ENCODE data around the gene DGKD.
A peak's percentile ranks its signal among the peaks of the same experiment; 100 is the strongest.
"Not testable (repeated sequence)": the region's sequence is repeated elsewhere in the genome, so short reads cannot be mapped to it uniquely, and the experiment has no call there.

The DGKD gene

DNA sequence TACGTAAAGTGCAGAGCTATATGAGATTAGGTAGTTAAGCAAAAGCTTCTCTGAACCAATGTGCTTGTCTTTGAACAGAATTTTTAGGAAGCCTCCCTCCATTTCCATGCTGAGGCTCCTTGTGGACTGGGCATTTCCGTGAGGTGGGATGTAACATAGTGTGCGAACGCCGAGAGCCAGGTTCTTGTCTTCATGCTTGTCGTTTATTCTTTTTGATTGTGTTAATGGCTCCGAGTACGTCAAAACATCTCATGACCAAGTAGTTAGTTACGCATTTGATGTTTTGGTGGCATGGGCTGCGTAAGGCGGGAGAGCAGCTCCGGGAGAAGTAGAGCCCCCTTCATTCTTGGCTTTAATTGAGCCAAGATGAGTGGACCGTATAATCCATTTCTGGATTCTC lies 32.9 kb downstream of the DGKD start:
- no peak for DNase-seq

GRCh38 chr2:233387667-233388528 lies 33.6 kb downstream of the DGKD start:
- no peak for DNase-seq

DNA sequence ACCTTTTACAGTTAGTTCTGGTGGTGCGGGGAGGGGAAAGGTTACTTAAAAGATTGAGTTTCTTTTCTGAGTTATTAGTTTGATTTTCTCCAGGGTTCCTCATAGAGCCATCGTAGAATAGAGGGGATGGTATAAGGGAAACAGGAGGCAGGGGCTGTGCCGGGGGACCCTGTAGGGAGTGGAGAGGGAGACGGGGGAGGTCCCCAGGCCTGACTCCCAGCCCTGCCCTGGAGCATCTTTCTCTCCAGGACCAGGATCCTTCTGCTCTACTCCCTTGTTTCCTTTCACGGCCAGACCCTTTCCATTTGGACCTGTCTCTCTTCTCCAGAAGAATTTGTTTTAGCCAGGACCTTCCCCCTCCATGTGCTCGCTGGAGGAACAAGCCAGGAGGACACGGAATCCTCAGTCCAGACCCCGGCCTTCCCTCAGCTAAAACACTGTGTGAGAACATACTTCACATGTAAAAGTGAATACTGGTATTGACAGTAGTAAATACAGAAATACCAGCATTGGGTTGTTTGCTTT lies 35.4 kb downstream of the DGKD start:
- no peak for DNase-seq

DNA sequence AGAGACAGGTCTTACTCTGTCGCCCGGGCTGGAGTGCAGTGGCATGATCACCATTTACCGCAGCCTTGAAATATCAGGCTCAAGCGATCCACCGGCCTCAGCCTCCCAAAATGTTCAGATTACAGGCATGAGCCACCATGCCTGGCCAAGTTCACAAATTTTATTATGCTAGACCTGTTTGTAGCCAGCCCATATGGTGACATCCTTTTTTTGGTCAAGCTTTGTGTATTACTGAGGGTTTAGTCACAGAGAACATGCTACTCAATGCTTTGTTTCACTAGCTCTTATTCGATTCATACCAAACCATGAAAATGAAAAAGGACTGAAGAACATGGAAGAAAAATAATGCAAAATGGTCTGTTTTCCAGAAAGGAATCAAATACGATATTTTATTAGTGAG lies 41.4 kb downstream of the DGKD start:
- DNase-seq: no peak

- DNase-seq: not testable (repeated sequence)
These were observed 42.7 kb downstream of the DGKD start for GRCh38 chr2:233396726-233397665.

GRCh38 chr2:233399306-233400225 lies 45.3 kb downstream of the DGKD start:
- no peak for DNase-seq

GRCh38 chr2:233400341-233400740 lies 46.0 kb downstream of the DGKD start:
- no peak for DNase-seq

GRCh38 chr2:233400961-233401360 lies 46.7 kb downstream of the DGKD start:
- no peak for DNase-seq

DNA sequence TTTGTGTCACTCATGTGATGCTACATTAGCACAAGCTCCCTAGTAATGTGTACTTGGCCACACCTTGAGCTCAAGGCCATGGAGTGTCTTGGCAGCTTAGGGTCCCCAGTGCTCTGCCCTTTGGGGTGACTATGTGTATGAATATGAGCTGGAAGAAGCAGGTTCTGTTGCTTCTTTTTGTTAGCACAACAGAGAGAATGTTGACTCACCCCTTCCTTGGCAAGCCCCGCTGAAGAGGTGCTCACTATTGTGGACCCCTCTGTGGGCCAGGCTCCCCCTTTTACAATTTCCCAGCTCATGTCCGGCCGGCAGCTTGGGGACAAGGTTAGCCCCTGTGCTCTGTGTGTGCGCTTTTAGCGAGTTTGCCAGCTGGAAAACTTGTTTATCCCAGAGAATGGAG lies 48.1 kb downstream of the DGKD start:
- DNase-seq: no peak

DNA sequence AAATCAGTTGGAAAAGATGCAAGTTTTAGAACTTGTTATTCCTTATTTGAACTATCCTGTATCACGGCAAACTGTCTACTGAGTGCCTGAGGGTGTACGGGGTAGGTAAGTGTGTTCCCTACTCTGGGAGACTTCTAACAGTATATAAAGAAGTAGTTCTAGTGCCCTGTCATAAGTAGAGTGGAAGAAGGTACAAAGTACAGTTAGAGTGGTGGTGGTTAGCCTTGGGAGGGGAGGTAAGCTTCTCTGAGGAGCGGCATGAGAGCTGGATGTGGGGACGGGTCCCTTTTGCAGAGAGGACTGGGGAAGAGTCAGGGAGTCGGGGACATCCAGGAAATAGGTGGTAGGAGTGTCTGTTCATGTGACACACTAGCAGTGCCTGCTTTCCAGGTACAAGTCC lies 48.5 kb downstream of the DGKD start:
- DNase-seq: no peak

DNA sequence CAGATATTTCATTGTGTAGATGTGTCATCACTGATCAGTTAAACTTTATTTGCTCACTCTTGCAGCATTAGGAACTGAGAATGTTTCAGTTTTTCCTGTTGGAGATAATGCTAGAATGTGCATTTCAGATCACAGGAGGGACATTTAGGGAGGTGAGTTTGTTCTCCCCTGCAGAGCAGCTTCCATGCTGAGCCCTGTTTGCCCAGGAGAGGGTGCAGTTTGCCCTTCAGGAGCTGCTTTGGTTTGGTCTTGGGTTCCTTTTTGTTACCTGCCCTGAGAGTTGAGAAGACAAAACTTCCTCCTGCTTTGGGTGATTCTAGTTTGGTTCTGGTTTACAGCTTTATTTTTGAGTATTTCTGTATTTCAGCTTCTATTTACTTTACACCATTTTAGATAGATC lies 49.9 kb downstream of the DGKD start:
- peak; percentile 44 for DNase-seq

- no peak for DNase-seq
These were observed 52.6 kb downstream of the DGKD start for GRCh38 chr2:233406865-233407264.

DNA sequence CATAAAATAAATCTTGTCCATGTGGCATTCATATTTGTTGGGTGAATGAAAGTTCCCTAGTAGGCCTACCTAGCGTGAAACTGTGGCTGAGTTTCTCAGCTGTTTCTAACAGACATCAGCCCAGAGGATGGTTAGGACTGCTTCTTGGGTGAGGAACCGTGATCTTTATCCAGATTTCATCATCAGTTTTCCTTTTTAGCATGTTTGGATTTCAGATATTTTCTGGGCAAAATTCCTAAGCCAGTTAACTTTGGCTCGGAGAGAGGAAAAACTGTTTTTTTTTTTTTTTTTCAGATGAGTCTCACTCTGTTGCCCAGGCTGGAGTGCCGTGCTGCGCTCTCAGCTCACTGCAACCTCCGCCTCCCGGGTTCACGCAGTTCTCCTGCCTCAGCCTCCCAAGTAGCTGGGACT lies 53.5 kb downstream of the DGKD start:
- no peak for DNase-seq

GRCh38 chr2:233408366-233409285 lies 54.3 kb downstream of the DGKD start:
- DNase-seq: peak; percentile 37

GRCh38 chr2:233409286-233409991 lies 55.1 kb downstream of the DGKD start:
- DNase-seq: no peak

DNA sequence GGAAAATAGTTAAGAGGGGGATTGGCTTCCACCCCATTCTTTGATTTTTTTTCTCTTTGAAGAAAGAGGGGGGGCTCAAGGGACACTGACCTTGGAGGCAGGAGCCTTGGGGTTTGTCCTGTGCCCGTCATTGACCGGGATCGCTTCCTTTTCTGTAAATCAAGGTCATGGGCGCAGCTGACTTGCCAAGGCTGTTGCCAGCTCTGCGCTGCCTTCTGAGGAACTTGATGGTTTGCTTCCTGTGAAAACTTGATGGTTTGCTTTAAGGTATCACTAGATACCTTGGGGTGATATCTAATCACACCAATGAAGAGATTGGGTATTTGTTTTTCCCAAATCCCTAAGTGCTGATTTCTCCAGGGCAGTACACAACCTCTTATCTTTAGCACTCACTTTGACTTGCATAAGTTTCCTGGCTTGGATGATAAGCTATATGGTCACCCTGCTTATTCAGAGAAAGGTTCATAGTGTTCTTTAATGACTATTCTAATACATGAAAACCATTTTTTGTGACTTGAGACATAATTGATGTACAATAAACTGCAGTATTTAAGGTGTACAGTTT lies 56.0 kb downstream of the DGKD start:
- no peak for DNase-seq

GRCh38 chr2:233411162-233411561 lies 56.9 kb downstream of the DGKD start:
- DNase-seq: no peak

DNA sequence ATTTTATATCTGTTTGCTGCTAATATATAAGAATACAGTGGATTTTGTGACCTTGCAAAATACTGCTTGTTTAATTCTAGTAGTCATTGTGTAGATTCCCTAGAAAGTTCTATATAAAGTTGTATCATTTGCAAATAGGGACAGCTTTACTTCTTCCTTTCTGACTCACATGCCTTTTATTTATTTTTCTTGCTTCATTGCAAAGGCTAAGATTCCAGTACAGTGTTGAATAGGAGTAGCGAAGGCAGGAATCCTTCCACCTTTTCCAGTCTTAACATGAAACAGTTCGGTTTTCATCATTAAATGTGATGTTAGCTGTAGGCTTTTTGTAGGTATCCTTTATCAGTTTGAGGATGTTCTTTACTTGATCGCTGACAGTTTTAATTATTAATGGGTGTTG lies 58.1 kb downstream of the DGKD start:
- DNase-seq: no peak

GRCh38 chr2:233413046-233413445 lies 58.8 kb downstream of the DGKD start:
- no peak for DNase-seq

DNA sequence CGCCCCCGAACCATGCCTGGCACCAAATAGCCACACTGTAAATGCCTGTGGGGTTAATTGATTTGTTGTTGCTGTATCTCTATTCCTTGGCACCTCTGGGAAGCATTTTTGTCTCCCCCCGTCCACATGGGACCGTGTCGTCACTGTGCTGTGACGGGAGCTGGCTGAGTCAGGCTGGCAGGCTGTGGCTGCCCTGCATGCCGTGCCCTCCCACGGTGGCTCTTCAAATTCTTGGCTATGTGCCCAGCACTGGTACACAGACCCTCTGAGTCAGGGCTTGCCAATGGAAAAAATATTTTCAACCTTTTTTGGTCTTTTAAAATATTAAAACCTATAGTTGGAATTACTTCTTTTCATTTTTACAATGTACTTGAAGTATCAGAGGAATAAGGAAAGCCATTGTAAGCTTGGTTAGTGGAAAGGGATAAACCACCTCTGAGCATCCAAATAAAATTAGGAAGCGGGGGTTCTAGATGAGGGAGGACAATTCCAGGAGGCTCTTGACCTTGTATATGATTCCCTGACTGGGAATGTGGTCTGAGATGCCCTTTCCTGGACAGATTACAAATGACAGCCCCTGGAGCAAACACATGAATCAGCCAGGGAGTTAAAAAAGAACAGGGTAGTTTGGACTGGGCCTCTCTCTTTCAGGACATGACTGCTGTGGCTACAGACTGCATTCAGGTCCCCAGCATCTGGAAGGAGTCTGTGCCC lies 59.4 kb downstream of the DGKD start:
- DNase-seq: peak; percentile 12
